ENCODE measurements around the gene METTL3. TPM values are rescaled to one million over a fixed set of nuclear protein-coding genes. Genes with fewer than 3 reads are reported as not detected.

The METTL3 gene
- total RNA-seq, 1 donor from 2014 or later, result 40.4 TPM

DNA sequence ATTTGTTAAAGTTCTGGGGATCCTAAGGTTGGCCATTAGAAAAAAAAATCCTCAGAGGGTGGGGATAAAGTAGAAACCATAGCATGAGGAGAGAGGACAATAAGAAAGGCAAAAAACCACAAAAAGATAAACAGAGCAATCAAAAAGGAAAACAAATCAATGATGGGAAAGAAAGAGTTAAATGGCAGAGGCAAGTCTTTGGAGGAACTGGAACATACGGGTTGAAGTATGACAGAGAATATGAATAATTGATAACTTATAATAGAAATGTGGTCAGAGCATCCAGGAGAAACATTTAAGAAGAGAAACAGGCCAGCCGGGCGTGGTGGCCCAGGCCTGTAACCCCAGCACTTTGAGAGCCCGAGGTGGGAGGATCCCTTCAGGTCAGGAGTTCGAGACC, 32.8 kb upstream of the METTL3 start:
- TF ChIP-seq, protein P1, sequence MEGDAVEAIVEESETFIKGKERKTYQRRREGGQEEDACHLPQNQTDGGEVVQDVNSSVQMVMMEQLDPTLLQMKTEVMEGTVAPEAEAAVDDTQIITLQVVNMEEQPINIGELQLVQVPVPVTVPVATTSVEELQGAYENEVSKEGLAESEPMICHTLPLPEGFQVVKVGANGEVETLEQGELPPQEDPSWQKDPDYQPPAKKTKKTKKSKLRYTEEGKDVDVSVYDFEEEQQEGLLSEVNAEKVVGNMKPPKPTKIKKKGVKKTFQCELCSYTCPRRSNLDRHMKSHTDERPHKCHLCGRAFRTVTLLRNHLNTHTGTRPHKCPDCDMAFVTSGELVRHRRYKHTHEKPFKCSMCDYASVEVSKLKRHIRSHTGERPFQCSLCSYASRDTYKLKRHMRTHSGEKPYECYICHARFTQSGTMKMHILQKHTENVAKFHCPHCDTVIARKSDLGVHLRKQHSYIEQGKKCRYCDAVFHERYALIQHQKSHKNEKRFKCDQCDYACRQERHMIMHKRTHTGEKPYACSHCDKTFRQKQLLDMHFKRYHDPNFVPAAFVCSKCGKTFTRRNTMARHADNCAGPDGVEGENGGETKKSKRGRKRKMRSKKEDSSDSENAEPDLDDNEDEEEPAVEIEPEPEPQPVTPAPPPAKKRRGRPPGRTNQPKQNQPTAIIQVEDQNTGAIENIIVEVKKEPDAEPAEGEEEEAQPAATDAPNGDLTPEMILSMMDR (IDR thresholded peaks at IDR 0.05; ENCODE audit: insufficient read depth, low read length, poor library complexity, severe bottlenecking), result no peak
- Histone ChIP-seq H3K27me3 (ENCODE audit: control insufficient read depth, insufficient read depth, low read length) (peaks cover under 1% of the 10 kb centered on the region), H3K4me3 (ENCODE audit: low read depth, low read length) (no peak overlapping the region), H3K36me3 (ENCODE audit: control insufficient read depth, insufficient read depth, low read length) (no peaks in the 10 kb centered on the region)
- DNase-seq (ENCODE audit: low read depth), result no peak

DNA sequence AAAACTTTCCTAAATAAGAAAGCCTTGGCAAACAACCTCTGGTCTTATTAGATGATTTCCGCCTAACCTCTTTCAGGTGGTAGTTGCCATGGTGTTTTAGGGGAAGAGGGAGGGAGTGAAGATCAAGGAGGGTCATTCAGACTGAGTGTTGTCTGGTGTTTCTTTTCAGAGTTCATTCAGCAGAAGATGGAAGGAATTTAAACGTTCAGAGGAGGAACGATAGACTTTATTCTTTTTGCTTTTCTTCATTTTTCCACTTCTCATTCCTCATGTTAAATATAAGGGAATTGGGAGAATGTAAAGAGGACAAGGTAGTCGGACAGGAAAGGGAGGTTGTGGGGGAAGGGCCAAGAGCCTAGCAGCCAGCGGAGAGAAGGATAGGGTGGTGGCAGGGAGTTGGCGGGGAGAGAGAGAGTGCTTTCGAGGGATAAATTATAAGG, 32.4 kb upstream of the METTL3 start:
- Histone ChIP-seq H3K4me3 (ENCODE audit: low read depth, low read length) (no peak overlapping the region), H3K36me3 (ENCODE audit: control insufficient read depth, insufficient read depth, low read length) (no peaks in the 10 kb centered on the region)

DNA sequence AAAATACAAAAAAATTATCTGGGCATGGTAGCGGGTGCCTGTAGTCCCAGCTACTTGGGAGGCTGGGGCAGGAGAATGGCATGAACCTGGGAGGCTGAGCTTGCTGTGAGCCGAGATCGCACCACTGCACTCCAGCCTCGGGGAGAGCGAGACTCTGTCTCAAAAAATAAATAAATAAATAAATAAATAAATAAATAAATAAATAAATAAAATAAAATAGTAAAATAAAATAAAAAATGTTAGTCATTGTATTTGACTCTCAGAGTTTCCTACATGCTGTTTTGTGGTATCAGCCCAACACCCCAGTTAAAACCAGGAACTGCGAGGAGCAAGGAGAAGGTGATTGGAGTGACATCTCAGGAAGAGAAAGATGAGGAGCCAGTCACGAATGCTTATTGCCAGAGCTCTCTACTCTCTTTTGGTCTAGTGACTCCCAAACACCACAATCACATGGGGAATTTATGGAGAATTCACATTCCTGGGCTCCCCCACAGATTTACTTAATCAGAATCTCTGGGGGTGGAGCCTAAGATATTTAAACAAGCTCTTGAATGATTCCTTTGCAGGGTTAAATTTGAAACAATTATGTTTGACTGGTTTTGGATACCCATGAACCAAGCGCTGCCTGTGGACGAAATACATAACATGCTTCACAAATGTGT, 30.4 kb upstream of the METTL3 start:
- DNase-seq (ENCODE audit: low read depth), result no peak
- Histone ChIP-seq H3K36me3 (ENCODE audit: control insufficient read depth, insufficient read depth, low read length) (no peaks in the 10 kb centered on the region), H3K4me3 (ENCODE audit: low read depth, low read length) (no peak overlapping the region), H3K27me3 (ENCODE audit: control insufficient read depth, insufficient read depth, low read length) (peaks cover 9% of the 10 kb centered on the region)
- TF ChIP-seq, protein P1 (IDR thresholded peaks at IDR 0.05; ENCODE audit: insufficient read depth, low read length, poor library complexity, severe bottlenecking), result no peak

More for the DNA sequence above, 32.4 kb upstream of the METTL3 start:
- DNase-seq (ENCODE audit: low read depth), result no peak
- TF ChIP-seq, protein P1 (IDR thresholded peaks at IDR 0.05; ENCODE audit: insufficient read depth, low read length, poor library complexity, severe bottlenecking), result no peak
- H3K27me3 ChIP-seq (ENCODE audit: control insufficient read depth, insufficient read depth, low read length), result peaks cover 3% of the 10 kb centered on the region

DNA sequence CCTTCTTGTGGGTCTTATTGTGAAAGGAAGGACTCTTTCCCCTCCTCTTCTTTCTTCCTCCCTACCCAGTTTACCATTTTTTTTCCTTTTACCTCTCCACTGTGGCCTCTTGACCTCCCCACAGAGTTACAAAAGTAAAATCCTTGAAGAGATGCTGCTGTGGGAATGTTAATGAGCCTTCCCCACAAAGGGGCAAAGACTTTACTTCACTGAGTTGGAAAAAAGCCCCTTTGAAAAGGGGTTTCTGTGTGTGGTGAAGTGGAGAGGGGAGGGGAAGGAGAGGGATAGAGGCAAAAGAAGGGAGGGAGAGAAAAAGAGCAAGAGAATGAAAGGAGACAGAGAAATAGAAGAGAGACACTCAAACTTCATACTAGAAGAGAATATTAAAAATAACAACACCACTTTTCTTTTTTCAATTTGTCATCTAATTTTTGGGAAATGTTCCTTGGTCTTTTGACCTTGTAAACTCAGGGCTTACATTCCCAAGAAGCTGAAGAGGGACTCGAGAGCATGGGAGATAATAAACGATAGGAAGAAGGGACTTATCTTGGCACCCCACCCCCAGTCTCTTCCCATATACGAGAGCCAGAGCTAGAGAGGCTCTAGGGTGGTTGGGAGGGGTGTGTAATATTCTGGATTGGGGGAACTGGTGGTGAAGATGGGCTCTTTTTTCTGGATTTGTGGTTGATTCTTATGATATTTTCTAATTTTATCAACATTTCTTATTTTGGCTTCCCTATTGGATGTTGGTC, 28.2 kb upstream of the METTL3 start:
- no peak overlapping the region for H3K4me3 ChIP-seq (ENCODE audit: low read depth, low read length)
- DNase-seq (ENCODE audit: low read depth), result no peak
- TF ChIP-seq, protein P1 (IDR thresholded peaks at IDR 0.05; ENCODE audit: insufficient read depth, low read length, poor library complexity, severe bottlenecking), result no peak
- H3K36me3 ChIP-seq (ENCODE audit: control insufficient read depth, insufficient read depth, low read length), result no peaks in the 10 kb centered on the region
- peaks cover 25% of the 10 kb centered on the region for H3K27me3 ChIP-seq (ENCODE audit: control insufficient read depth, insufficient read depth, low read length)

DNA sequence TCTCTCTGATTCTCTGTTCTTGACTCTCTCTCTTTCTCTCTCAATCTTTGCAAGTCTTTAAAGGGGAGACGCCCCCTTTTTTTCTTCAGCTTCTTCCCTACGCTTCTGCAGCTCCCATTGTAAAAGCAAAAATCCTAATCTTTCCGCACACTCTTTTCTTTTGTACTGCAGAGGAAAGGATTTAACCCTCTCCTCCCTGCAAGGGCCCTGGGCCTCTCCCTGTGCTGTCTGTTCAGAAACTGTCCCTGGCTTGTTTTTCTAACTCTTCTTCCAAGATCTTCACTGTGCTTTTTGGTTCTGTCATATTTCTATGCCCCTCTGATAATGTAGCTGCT, 25.9 kb upstream of the METTL3 start:
- no peak for DNase-seq (ENCODE audit: low read depth)
- TF ChIP-seq, protein P1 (IDR thresholded peaks at IDR 0.05; ENCODE audit: insufficient read depth, low read length, poor library complexity, severe bottlenecking), result no peak
- no peaks in the 10 kb centered on the region for H3K36me3 ChIP-seq (ENCODE audit: control insufficient read depth, insufficient read depth, low read length)
- H3K4me3 ChIP-seq (ENCODE audit: low read depth, low read length), result no peak overlapping the region
- H3K27me3 ChIP-seq (ENCODE audit: control insufficient read depth, insufficient read depth, low read length), result peaks cover 25% of the 10 kb centered on the region
